ENCODE data around the gene HOXB1.

Gene HOXB1

GRCh38 chr17:48506246-48506645, 24.6 kb downstream of the HOXB1 start:
- DNase-seq (ENCODE audit: insufficient read length), result no peak
- FAIRE-seq, result no peak
- TF ChIP-seq POLR2A (IDR thresholded peaks at IDR 0.05; ENCODE audit: low read depth, low read length) (no peak), POLR2AphosphoS5 (IDR thresholded peaks at IDR 0.05; ENCODE audit: low read depth, low read length) (no peak), TAF1 (IDR thresholded peaks at IDR 0.05; ENCODE audit: borderline replicate concordance, low read depth, low read length) (no peak)

- no peak for TF ChIP-seq POLR2AphosphoS5 (IDR thresholded peaks at IDR 0.05; ENCODE audit: low read depth, low read length)
- TF ChIP-seq POLR2A (IDR thresholded peaks at IDR 0.05; ENCODE audit: low read depth, low read length), result no peak
- TF ChIP-seq TAF1 (IDR thresholded peaks at IDR 0.05; ENCODE audit: borderline replicate concordance, low read depth, low read length), result no peak
- FAIRE-seq (peak; percentile 87), DNase-seq (ENCODE audit: insufficient read length) (no peak)
Measured at GRCh38 chr17:48505788-48506187, 25.0 kb downstream of the HOXB1 start.

- FAIRE-seq, result no peak
- no peak for DNase-seq (ENCODE audit: insufficient read length)
- no peak for TF ChIP-seq POLR2AphosphoS5 (IDR thresholded peaks at IDR 0.05; ENCODE audit: low read depth, low read length)
- no peak for TF ChIP-seq POLR2A (IDR thresholded peaks at IDR 0.05; ENCODE audit: low read depth, low read length)
- no peak for TF ChIP-seq TAF1 (IDR thresholded peaks at IDR 0.05; ENCODE audit: borderline replicate concordance, low read depth, low read length)
Measured at GRCh38 chr17:48504953-48505352, 25.9 kb downstream of the HOXB1 start.

DNA sequence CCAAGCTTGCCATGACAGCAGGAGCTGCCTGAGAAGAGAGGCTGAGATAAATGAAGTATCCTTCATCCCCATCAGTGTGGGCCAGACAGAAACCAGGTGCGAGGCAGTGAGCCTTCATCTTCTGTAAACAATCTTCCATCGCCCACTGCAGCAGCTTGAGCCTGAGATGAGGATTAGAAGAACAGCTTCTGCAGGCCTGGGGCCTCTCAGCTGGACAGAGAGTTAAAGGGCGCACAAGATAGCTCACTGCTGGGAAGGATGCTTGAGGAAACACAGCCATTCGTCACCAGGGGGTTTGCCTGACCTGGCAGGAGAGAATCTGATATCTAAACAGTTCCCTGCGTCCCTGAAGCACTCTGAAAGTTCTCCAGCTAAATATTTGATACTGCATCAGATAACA, 27.1 kb downstream of the HOXB1 start:
- DNase-seq (ENCODE audit: insufficient read length) (no peak), FAIRE-seq (no peak)
- TF ChIP-seq TAF1 (IDR thresholded peaks at IDR 0.05; ENCODE audit: borderline replicate concordance, low read depth, low read length) (no peak), POLR2AphosphoS5 (IDR thresholded peaks at IDR 0.05; ENCODE audit: low read depth, low read length) (no peak), POLR2A (IDR thresholded peaks at IDR 0.05; ENCODE audit: low read depth, low read length) (no peak)

DNA sequence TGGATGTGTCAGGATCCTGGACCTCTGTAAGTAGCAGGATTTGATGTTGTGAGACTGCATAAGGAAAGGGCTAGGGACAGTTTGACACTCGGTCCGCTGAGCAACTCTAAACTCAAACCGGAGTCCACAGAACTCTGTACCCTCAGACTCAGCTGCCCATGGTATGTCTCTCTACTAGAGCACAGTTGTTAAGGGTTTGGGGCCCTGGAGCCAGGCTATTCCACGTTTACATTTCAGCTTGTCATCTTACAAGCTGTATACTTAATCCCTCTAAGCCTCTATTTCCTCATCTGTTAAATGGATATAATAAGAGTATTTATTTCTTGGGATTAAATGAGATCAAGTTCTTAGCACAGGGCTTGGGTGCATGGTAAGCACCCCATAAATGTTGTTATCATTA, 27.9 kb downstream of the HOXB1 start:
- FAIRE-seq (no peak), DNase-seq (ENCODE audit: insufficient read length) (no peak)
- TF ChIP-seq POLR2A (IDR thresholded peaks at IDR 0.05; ENCODE audit: low read depth, low read length) (no peak), POLR2AphosphoS5 (IDR thresholded peaks at IDR 0.05; ENCODE audit: low read depth, low read length) (no peak), TAF1 (IDR thresholded peaks at IDR 0.05; ENCODE audit: borderline replicate concordance, low read depth, low read length) (no peak)

GRCh38 chr17:48502312-48502711, 28.5 kb downstream of the HOXB1 start:
- FAIRE-seq, result no peak
- TF ChIP-seq POLR2AphosphoS5 (IDR thresholded peaks at IDR 0.05; ENCODE audit: low read depth, low read length) (no peak), TAF1 (IDR thresholded peaks at IDR 0.05; ENCODE audit: borderline replicate concordance, low read depth, low read length) (no peak), POLR2A (IDR thresholded peaks at IDR 0.05; ENCODE audit: low read depth, low read length) (no peak)
- no peak for DNase-seq (ENCODE audit: insufficient read length)

- FAIRE-seq (no peak), DNase-seq (ENCODE audit: insufficient read length) (no peak)
- no peak for TF ChIP-seq POLR2AphosphoS5 (IDR thresholded peaks at IDR 0.05; ENCODE audit: low read depth, low read length)
- TF ChIP-seq POLR2A (IDR thresholded peaks at IDR 0.05; ENCODE audit: low read depth, low read length), result no peak
- TF ChIP-seq TAF1 (IDR thresholded peaks at IDR 0.05; ENCODE audit: borderline replicate concordance, low read depth, low read length), result no peak
Measured at GRCh38 chr17:48500435-48501426, 30.1 kb downstream of the HOXB1 start.

GRCh38 chr17:48499735-48500434, 30.9 kb downstream of the HOXB1 start:
- no peak for FAIRE-seq
- TF ChIP-seq POLR2AphosphoS5 (IDR thresholded peaks at IDR 0.05; ENCODE audit: low read depth, low read length) (no peak), TAF1 (IDR thresholded peaks at IDR 0.05; ENCODE audit: borderline replicate concordance, low read depth, low read length) (no peak), POLR2A (IDR thresholded peaks at IDR 0.05; ENCODE audit: low read depth, low read length) (no peak)
- DNase-seq (ENCODE audit: insufficient read length), result no peak

- FAIRE-seq, result no peak
- TF ChIP-seq TAF1 (IDR thresholded peaks at IDR 0.05; ENCODE audit: borderline replicate concordance, low read depth, low read length) (no peak), POLR2A (IDR thresholded peaks at IDR 0.05; ENCODE audit: low read depth, low read length) (no peak), POLR2AphosphoS5 (IDR thresholded peaks at IDR 0.05; ENCODE audit: low read depth, low read length) (no peak)
- no peak for DNase-seq (ENCODE audit: insufficient read length)
Measured at GRCh38 chr17:48499248-48499647, 31.6 kb downstream of the HOXB1 start.

GRCh38 chr17:48498164-48498850, 32.5 kb downstream of the HOXB1 start:
- no peak for FAIRE-seq
- no peak for TF ChIP-seq POLR2A (IDR thresholded peaks at IDR 0.05; ENCODE audit: low read depth, low read length)
- TF ChIP-seq TAF1 (IDR thresholded peaks at IDR 0.05; ENCODE audit: borderline replicate concordance, low read depth, low read length), result no peak
- TF ChIP-seq POLR2AphosphoS5 (IDR thresholded peaks at IDR 0.05; ENCODE audit: low read depth, low read length), result no peak
- DNase-seq (ENCODE audit: insufficient read length), result no peak

- no peak for TF ChIP-seq TAF1 (IDR thresholded peaks at IDR 0.05; ENCODE audit: borderline replicate concordance, low read depth, low read length)
- no peak for TF ChIP-seq POLR2AphosphoS5 (IDR thresholded peaks at IDR 0.05; ENCODE audit: low read depth, low read length)
- no peak for TF ChIP-seq POLR2A (IDR thresholded peaks at IDR 0.05; ENCODE audit: low read depth, low read length)
- FAIRE-seq, result no peak
- DNase-seq (ENCODE audit: insufficient read length), result no peak
Measured at GRCh38 chr17:48497103-48497502, 33.7 kb downstream of the HOXB1 start.

Data from GM12892 (cell line).